NT2/D1 (cell line): ENCODE measurements around the gene MANSC4.

Experiments used
- SUZ12 ChIP-seq: IDR thresholded peaks from 2 replicates; pipeline ENCODE4 v1.6.1; 2011; ENCODE audit not compliant: insufficient read length, insufficient read depth; ENCODE audit errors: extremely low read depth
- YY1 ChIP-seq: IDR thresholded peaks from 2 replicates; pipeline ENCODE4 v1.6.1; 2011; ENCODE audit not compliant: insufficient read length, insufficient read depth
- ZNF274 ChIP-seq: IDR thresholded peaks from 2 replicates; pipeline ENCODE4 v1.6.1; 2011; ENCODE audit warnings: mild to moderate bottlenecking, low read depth, low read length

GRCh38 chr12:27782481-27782880 lies 2.4 kb upstream of the MANSC4 start:
- no peak for TF ChIP-seq SUZ12
- no peak for TF ChIP-seq YY1
- no peak for TF ChIP-seq ZNF274
